Skeletal muscle satellite cell (primary cell): ENCODE measurements around the gene RASSF8.

Experiments
- H3K27me3 ChIP-seq: 2 replicates; pipeline ENCODE4 v1.7.0; 2013; ENCODE audit warnings: low read length; ENCODE audit not compliant: control insufficient read depth, insufficient read depth
- H3K36me3 ChIP-seq: 2 replicates; pipeline ENCODE4 v1.7.0; 2013; ENCODE audit warnings: mild to moderate bottlenecking, control low read depth, low read length; ENCODE audit not compliant: insufficient read depth
- H3K4me1 ChIP-seq: 2 replicates; pipeline ENCODE4 v1.7.0; 2013; ENCODE audit warnings: low read length; ENCODE audit not compliant: control insufficient read depth, insufficient read depth
- H3K4me2 ChIP-seq: 2 replicates; pipeline ENCODE4 v1.7.0; 2013; ENCODE audit warnings: mild to moderate bottlenecking, low read length
- H3K4me3 ChIP-seq: 2 replicates; pipeline ENCODE4 v1.7.0; 2013; ENCODE audit warnings: low read length
- H3K9ac ChIP-seq: 2 replicates; pipeline ENCODE4 v1.7.0; 2013; ENCODE audit warnings: mild to moderate bottlenecking, low read depth, low read length, moderate library complexity
- H3K9me3 ChIP-seq: replicated peaks from 2 replicates; pipeline ENCODE4 v1.7.0; 2013; ENCODE audit warnings: mild to moderate bottlenecking, control low read depth, low read length

Gene RASSF8

DNA sequence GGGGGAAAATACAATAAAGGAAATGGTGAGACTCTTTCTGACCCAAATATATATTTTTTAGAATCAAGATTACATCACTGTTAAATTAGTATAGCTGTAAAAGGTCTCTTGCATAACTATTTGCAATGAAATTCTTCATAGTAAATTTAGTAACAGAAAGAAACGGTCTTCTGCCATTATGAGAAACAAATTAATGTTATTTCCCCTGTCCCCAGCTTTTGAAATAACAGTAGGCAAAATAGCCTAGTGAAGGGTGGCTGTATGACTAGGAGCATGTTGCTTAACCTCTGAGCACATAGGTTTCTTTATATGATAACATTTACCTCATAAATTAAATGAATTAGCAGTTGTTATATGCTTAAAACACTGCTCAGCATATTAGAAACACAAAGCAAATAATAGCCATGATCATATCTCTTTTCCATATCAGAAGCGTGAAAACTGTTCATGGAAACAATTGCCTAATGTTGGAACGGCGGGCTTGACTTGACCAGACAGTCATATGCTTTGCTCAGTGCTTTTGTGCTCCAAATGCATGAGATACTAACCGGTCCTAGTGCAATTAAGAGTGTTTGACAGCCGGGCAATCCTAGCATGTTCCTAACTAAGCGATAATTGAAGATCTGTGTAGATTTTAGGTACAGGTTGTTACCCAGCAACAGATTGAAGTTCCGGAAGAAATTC lies 142.3 kb downstream of the RASSF8 start:
- Histone ChIP-seq H3K27me3 (no peaks in the 10 kb centered on the region), H3K9ac (no peak overlapping the region)

DNA sequence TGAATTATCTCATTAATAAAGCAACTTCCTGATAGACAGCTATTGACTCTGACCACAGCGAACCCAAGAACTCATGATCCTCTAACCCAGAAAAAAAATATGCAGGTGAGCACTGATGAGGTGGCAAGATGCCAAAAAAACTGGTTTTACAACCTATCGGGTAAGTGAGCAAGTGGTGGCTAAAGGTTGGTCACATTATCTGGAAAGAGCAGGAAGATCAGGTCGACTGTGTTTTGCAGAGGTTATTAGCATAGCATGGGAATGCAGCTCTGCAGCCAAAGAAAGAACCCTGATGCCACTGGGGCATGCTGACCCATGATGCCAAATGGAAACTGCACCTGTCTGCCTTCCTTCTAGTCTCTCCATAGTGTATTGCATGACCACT lies 142.9 kb downstream of the RASSF8 start:
- H3K9me3 ChIP-seq = no peaks in the 10 kb centered on the region
- no peak overlapping the region for H3K4me3 ChIP-seq
- H3K27me3 ChIP-seq = no peaks in the 10 kb centered on the region
- no peaks in the 10 kb centered on the region for H3K36me3 ChIP-seq
- no peak overlapping the region for H3K4me2 ChIP-seq
- peaks cover 7% of the 10 kb centered on the region for H3K4me1 ChIP-seq
- H3K9ac ChIP-seq = no peak overlapping the region

More for the DNA sequence above, 142.3 kb downstream of the RASSF8 start:
- H3K4me1 ChIP-seq = peaks cover 7% of the 10 kb centered on the region
- H3K4me2 ChIP-seq = no peak overlapping the region
- no peaks in the 10 kb centered on the region for H3K36me3 ChIP-seq
- H3K4me3 ChIP-seq = no peak overlapping the region
- H3K9me3 ChIP-seq = no peaks in the 10 kb centered on the region

DNA sequence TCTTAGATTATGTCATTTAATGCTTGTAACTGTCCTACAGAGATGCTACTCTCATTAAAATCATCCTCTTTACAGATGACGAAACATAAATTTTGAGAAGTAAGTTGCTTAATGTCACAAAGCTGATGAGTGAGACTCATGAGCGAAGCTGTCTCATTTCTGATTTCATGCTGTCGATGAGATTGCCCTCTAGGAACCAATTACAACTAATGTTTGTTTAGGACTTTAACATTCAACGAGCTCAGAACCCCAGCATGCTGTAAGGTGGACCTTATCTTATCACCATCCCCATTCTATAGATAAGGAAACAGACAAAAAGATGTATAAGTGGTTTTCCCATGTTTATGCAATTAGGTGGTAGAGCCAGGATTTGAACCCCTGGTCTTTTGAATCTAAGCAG lies 143.3 kb downstream of the RASSF8 start:
- H3K9ac ChIP-seq = no peak overlapping the region
- H3K36me3 ChIP-seq = no peaks in the 10 kb centered on the region
- H3K27me3 ChIP-seq = no peaks in the 10 kb centered on the region
- H3K4me1 ChIP-seq = peaks cover 7% of the 10 kb centered on the region
- H3K4me2 ChIP-seq = no peak overlapping the region
- no peaks in the 10 kb centered on the region for H3K9me3 ChIP-seq
- H3K4me3 ChIP-seq = no peak overlapping the region

DNA sequence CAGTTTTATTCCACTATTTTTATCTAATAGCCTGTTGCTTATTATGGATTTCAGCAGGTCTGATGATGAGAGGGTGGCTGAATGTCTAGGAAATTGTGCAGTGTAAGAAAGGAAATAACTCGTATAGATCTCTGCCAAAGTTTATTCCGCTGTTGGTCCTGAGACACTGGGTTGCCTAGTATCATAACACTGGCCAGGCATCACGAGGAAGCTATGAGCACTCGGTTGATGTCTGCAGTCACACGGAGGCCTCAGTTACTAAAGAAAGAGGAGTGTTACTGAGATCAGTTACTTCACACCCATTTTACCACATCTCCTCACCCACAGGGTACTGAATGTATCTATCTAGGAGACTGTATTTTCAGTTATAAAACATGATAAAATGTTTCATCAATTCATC lies 144.5 kb downstream of the RASSF8 start:
- no peaks in the 10 kb centered on the region for H3K9me3 ChIP-seq
- no peaks in the 10 kb centered on the region for H3K36me3 ChIP-seq
- no peak overlapping the region for H3K4me3 ChIP-seq
- no peaks in the 10 kb centered on the region for H3K27me3 ChIP-seq
- no peak overlapping the region for H3K4me2 ChIP-seq
- H3K4me1 ChIP-seq = no peaks in the 10 kb centered on the region
- H3K9ac ChIP-seq = no peak overlapping the region

DNA sequence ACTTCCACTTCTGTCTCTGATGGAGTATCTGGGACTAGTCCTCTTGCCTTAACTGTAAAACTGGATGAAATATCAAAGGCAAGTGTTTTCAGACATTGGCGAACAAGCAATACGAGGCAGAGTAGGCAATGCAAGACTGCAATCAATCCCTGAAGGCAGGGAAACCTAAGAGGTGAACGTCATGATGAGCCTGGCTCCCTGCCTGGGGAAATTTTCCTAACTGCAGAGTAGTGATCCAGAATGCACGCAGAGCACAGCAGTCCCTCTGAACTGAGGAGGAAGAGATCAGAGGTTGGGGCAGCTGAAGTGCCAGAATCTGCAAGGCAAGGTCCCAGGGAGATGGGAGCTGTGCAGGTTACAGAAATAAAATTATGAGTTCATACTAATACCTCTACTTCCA lies 147.9 kb downstream of the RASSF8 start:
- H3K9me3 ChIP-seq = no peaks in the 10 kb centered on the region
- H3K4me2 ChIP-seq = no peak overlapping the region
- no peak overlapping the region for H3K9ac ChIP-seq
- no peaks in the 10 kb centered on the region for H3K4me1 ChIP-seq
- H3K4me3 ChIP-seq = no peak overlapping the region
- no peaks in the 10 kb centered on the region for H3K36me3 ChIP-seq
- no peaks in the 10 kb centered on the region for H3K27me3 ChIP-seq

DNA sequence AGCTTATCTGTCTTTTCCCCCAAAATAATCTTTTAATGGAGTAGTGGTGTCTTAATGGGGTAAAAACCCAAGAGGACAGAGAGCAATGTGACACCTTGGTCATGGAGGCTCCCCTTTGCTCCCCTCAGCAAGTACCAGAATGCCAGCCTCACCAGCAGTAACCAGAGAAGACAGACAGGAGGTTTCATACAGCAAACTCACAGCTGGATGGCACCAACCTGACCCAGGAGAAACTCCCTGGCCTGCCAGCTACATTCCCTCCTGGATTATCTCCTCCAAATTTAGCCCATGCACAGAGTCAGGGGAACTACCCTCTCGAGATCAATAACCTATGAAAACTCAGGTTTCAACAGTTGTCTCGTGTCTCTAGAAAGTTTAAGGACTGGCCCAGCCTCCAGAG lies 150.4 kb downstream of the RASSF8 start:
- Histone ChIP-seq H3K4me2 (no peak overlapping the region), H3K27me3 (no peaks in the 10 kb centered on the region), H3K36me3 (no peaks in the 10 kb centered on the region), H3K9ac (no peak overlapping the region), H3K4me3 (no peak overlapping the region), H3K4me1 (peaks cover 13% of the 10 kb centered on the region), H3K9me3 (no peaks in the 10 kb centered on the region)

DNA sequence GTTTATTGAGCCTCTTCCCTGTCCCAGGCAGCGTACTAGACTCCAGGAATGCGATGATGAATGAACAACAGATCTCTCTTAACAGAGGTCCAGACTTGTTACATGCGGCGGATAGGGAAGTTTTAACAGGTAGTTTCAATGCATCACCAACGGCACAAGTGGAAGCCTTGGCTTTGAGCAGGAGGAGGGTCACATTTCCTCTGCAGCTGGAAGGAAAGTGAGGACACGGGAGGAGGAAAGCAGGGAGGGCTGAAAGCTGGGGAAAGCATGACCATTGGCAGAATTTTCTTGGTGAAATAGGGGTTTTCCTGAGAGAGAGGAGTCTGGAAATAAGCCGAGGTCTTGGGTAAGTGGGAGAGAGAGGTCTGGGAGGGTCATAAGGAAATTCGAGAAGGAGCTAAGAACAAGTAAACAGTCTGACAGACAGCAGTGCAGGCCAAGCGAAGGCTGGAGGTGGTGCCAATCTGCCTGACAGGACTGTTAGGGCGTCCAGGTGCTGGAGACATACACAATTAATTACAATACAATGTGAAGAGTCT lies 150.9 kb downstream of the RASSF8 start:
- no peaks in the 10 kb centered on the region for H3K9me3 ChIP-seq
- H3K36me3 ChIP-seq = no peaks in the 10 kb centered on the region
- no peak overlapping the region for H3K4me3 ChIP-seq
- H3K4me1 ChIP-seq = peaks cover 14% of the 10 kb centered on the region
- H3K4me2 ChIP-seq = no peak overlapping the region
- no peak overlapping the region for H3K9ac ChIP-seq
- H3K27me3 ChIP-seq = no peaks in the 10 kb centered on the region

DNA sequence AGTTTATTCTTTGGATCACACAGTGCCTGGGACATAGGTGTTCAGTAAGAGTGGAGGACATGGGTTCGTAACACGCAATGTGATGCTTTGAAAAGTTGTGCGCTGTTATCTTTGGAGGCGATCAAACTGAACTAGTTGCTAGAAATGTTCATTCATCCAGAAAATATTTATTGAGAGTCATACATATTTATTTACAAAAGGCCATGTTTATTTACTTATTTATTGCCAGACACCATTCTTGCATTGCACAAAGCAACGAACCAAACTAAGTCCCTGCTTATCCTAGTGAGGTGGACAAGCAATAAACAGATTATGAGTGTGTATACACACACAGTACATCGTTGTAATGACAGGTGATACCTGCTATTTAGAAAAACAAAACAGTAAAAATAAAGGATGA lies 153.8 kb downstream of the RASSF8 start:
- no peaks in the 10 kb centered on the region for H3K36me3 ChIP-seq
- peaks cover 19% of the 10 kb centered on the region for H3K4me1 ChIP-seq
- H3K9ac ChIP-seq = no peak overlapping the region
- H3K27me3 ChIP-seq = no peaks in the 10 kb centered on the region
- H3K4me2 ChIP-seq = no peak overlapping the region
- no peaks in the 10 kb centered on the region for H3K9me3 ChIP-seq
- no peak overlapping the region for H3K4me3 ChIP-seq

DNA sequence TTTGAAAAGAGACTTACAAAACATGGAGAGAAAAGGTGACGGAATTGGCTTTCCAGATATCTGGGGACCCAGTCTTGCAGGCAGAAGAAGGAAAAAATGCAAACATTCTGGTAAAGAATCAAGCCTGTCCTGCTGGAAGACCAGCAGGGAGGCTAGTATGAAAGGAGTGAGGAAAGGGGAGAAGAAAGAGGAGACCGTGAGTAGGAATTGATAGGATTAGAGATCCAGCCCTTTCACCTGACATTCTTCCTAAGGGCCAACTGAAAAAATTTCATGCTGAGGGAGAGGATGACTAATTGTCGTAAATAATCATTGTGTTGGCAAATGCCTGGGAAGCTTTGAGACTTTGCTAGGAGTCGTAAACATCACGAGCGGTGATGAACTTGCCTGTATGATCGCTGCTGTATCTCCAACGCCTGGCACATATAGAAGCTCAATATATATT lies 154.2 kb downstream of the RASSF8 start:
- H3K4me2 ChIP-seq = no peak overlapping the region
- H3K36me3 ChIP-seq = no peaks in the 10 kb centered on the region
- peaks cover 19% of the 10 kb centered on the region for H3K4me1 ChIP-seq
- H3K9me3 ChIP-seq = no peaks in the 10 kb centered on the region
- no peaks in the 10 kb centered on the region for H3K27me3 ChIP-seq
- H3K9ac ChIP-seq = no peak overlapping the region
- no peak overlapping the region for H3K4me3 ChIP-seq

DNA sequence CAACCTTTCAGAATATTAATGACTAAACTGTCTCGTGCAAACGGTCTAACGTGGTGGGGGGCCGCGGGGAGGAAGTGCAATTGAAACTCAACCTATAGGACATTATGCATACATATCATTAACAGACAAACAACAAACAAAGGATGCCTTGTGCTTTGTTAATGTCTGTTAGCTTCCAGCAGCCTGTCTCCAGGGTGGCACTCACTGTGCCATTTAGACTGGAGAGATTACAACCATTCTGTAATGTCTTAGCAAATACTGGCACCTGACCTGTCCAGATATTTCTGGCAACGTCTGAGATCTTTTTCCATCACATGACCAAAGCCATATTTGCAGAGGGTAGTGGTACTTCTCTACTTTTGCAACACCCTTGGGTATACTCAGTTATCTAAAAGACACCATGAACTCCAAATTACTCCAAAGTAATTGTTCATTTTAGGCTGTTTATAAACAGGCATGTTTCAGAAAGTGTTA lies 154.7 kb downstream of the RASSF8 start:
- H3K4me2 ChIP-seq = peak overlapping the region; percentile 79
- no peaks in the 10 kb centered on the region for H3K27me3 ChIP-seq
- no peaks in the 10 kb centered on the region for H3K9me3 ChIP-seq
- H3K9ac ChIP-seq = peak overlapping the region; percentile 86
- peaks cover 19% of the 10 kb centered on the region for H3K4me1 ChIP-seq
- H3K4me3 ChIP-seq = peak overlapping the region; percentile 73
- no peaks in the 10 kb centered on the region for H3K36me3 ChIP-seq

DNA sequence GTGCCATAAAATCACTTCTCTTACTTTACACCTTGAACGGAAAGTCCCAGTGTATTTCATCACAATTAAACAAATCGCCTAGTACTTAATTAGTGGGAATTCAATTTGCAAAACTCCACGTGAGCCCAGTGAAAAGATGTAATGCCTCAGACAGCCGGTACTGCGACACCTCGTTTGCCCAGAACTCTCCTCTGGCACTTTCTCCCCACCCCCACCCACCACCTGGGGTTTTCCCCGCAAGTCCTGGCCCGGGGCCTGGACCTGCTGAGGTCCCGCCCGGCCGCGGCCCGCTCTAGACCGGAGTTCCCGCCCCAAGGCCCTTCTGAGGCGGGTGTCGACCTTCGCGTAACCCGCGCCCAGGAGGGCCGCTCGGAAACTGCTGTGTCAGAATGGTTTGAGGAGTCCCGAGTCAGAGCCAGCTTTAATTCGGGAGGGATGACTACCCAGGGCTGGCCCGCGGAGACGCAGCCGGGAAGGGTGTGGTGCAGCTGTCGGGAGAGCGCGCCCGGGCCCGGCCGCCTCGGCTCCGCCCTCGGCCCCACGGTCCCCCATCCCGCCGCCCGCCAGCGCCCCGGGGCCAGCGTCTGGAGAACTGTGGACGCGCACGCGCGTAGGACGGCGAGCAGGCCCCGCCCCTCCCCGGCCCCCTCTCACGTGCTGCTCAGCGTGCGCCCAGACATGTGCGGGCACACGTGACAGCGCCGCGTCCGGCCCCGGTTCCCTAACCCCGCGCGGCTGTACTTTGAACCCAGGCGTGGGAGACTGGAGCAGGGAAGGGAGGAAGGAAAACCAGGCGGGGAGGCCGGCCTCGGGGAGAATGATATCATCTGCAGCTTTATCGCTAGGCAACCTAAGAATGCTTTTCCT lies 155.6 kb downstream of the RASSF8 start:
- Histone ChIP-seq H3K4me2 (peak overlapping the region; percentile 79), H3K4me1 (peaks cover 19% of the 10 kb centered on the region), H3K27me3 (no peaks in the 10 kb centered on the region), H3K4me3 (peak overlapping the region; percentile 73), H3K9ac (peak overlapping the region; percentile 86), H3K36me3 (no peaks in the 10 kb centered on the region), H3K9me3 (no peaks in the 10 kb centered on the region)
